Stimulated activated CD4-positive, alpha-beta T cell treated with anti-CD3 and anti-CD28 coated beads, Interleukin-15, amount 100 ng/mL, for 24 hours (primary cell): ENCODE measurements around the gene SLC9A8.
A peak's percentile ranks its signal among the peaks of the same experiment; 100 is the strongest.

ENCODE experiments used
- DNase-seq: peaks from one replicate; pipeline ENCODE4 v3.0.0-alpha.2; 2020

The SLC9A8 gene

DNA sequence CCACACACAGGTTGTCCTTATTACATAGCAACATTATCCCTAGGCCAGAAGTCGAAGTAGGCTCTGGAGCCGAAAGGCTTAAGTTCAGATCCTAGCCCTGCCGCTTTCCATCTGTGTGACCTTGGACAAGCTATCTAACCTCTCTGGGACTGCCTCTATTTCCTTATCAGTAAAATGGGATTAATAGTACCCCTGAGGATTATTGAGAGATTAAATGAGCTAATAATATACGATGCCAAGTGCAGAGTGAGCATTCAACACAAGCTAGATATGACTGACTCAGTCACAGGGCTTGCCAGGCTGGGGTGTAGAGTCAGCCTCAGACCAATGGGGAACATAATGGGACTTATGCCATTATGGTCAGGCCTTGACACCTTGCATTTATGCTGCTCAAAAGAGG lies 111.6 kb downstream of the SLC9A8 start:
- DNase-seq: no peak

DNA sequence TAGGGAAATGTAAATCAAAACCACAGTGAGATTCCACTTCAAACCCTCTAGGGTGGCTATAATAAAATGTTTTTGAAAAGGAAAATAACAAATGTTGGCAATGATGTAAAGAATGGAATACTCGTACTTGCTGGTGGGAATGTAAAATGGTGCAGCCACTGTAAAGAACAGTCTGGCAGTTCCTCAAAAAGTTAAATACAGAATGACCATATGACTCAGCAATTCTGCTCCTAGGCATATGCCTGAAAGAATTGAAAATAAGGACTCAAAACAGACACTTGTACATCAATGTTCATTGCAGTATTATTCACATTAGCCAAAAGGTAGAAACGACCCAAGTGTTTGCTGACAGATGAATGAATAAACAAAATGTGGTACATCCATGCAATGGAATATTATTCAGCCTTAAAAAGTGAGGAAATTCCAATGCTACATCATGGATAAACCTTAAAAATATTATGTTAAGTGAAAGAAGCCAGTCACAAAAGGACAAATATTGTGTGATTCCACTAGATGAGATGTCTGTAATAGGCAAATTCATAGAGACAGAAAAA lies 113.3 kb downstream of the SLC9A8 start:
- DNase-seq: no peak

- DNase-seq: peak; percentile 86
Observed at GRCh38 chr20:49928411-49929141, 115.9 kb downstream of the SLC9A8 start.

DNA sequence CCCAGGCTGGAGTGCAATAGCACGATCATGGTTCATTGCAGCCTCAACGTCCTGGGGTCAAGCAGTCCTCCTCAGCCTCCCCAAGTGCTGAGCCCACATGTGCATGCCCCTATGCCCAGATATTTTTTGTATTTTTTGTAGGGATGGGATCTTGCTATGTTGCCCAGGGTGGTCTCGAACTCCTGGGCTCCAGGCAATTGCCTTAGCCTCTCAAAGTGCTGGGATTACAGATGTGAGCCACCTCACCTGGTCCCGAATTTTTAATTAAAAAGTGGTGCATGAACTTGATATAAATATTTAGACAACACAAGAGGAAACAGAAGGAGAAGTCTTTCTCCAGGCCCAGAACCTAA lies 116.5 kb downstream of the SLC9A8 start:
- no peak for DNase-seq

DNA sequence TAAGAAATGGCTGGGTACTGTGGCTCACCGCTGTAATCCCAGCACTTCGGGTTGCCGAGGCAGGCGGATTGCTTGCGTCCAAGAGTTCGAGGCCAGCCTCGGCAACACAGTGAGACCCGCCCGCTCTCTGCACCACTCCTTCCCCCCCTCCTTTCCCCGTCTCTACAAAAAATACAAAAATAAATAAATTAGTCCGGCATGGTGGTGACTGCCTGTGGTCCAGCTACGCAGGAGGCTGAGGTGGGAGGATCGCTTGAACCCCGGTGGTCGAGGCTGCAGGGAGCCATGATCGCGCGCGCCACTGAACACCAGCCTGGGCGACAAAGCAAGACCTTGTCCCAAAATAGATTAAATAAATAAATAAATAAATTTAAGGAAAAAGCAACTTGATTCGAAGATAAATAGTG lies 123.1 kb downstream of the SLC9A8 start:
- DNase-seq: no peak

DNA sequence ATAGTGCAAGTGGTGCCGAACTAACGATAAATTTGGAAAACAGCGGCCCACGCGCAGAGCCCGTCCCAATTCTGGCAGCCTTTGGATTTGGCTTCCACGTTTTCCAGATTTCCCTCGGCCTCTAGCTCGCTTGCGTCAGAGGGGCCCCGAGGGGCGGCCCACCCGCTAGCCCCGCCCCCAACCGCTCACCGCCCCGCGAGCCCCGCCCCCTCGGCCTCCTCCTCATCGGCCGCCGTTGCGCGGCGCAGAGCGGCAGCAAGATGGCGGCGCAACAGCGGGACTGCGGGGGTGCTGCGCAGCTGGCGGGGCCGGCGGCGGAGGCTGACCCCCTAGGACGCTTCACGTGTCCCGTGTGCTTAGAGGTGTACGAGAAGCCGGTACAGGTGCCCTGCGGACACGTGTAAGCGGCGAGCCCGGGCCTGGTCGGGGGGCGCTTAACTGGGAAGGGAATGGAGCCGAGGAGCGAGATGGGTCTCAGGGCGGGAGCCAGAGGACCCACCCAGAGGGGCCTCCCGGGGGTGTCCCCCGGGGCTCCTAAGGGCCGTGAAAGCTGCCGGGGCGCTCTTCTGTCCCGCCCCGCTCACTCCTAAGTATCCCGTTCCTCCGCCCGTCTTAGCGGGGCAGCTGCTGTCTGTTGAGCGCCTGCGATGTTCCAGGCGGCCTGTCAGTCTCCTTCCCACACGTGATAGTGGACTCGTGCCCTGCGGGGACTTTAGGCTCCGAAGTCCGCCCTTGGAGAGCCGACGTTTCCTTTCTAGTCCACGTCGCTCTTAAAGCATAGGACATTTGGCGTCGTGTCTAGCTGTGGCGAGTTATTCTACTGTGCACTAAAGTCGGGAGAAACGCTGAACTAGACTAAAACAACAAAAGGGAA lies 123.8 kb downstream of the SLC9A8 start, which contains the start of gene RNF114:
RNF114 (plus strand) TSS at position 245 of the 874 bp plus-strand sequence; CDS start at position 261, 16 bp downstream.
- DNase-seq: peak; percentile 94

DNA sequence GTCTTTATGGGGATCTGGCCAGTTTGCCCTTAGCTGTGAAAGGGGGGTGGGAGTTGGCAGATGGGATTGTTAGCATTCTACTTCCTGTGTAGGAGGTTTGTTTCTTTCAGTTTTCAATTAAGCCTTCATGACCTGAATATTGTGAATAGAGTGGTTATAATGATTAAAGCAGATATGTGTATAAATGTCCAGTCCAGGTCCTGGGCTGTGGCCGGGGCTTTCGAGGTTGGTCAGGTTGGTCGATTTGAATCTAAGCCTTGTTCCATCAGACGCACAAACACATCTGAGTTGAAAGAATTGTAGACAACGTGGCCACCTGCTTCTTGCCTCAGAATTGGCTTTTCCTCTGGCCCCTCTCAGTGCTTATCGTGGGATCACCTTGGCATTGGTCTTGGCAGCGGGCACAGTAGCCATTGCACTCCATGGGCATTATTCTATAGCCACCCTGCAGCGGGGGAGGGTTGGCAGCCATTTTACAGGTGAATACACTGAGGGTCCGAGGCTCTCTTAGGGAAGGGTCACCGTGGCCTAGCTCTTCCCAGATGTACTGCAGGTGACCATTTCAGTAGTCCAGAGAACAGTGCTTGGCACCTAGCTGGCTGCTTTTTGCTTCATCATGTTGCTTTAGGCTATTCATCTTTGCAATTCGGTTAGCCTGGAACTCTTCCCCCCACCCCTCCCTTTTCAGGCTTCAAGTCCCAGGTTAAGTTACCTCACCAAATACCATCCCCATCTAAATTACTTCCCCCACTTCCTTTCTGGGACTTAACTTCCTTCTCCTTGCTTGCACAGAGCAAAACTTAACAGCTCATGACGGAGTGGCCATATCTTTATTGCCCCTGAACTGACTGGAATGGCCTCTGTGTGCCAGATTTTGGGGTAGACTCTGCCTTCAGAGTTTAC lies 124.7 kb downstream of the SLC9A8 start:
- no peak for DNase-seq

GRCh38 chr20:49938173-49939163 lies 125.8 kb downstream of the SLC9A8 start:
- no peak for DNase-seq

GRCh38 chr20:49941456-49941855 lies 128.8 kb downstream of the SLC9A8 start:
- no peak for DNase-seq
